Osteocyte (in vitro differentiated cells): Measurements from ENCODE around the gene MT3. TPM values are rescaled to one million over a fixed set of nuclear protein-coding genes. Genes with fewer than 3 reads are reported as not detected.

Source experiments
- DNase-seq: peaks from one replicate; pipeline ENCODE4 v3.0.0; 2021; ENCODE audit warnings: mixed read lengths; ENCODE audit not compliant: unreplicated experiment; ENCODE audit errors: extremely low spot score
- H3K27ac Mint-ChIP-seq: one replicate; pipeline ENCODE4 v1.8.0; 2021; ENCODE audit warnings: mild to moderate bottlenecking, mixed read lengths; ENCODE audit not compliant: unreplicated experiment
- H3K27me3 Mint-ChIP-seq: one replicate; pipeline ENCODE4 v1.8.0; 2021; ENCODE audit warnings: mixed read lengths; ENCODE audit not compliant: unreplicated experiment
- H3K36me3 Mint-ChIP-seq: one replicate; pipeline ENCODE4 v1.8.0; 2021; ENCODE audit warnings: mixed read lengths; ENCODE audit not compliant: unreplicated experiment
- H3K4me1 Mint-ChIP-seq: one replicate; pipeline ENCODE4 v1.8.0; 2021; ENCODE audit warnings: mixed read lengths; ENCODE audit not compliant: unreplicated experiment
- H3K4me3 Mint-ChIP-seq: one replicate; pipeline ENCODE4 v1.8.0; 2021; ENCODE audit warnings: mild to moderate bottlenecking, moderate library complexity, mixed read lengths; ENCODE audit not compliant: unreplicated experiment
- H3K9me3 Mint-ChIP-seq: one replicate; pipeline ENCODE4 v1.8.0; 2021; ENCODE audit warnings: mixed read lengths; ENCODE audit not compliant: unreplicated experiment
- CTCF ChIP-seq: fragments of 200-600 bp; sonication (generic); IDR thresholded peaks from 2 replicates; pipeline ENCODE4 v1.5.0; 2021; ENCODE audit warnings: antibody characterized with exemption, mild to moderate bottlenecking, moderate library complexity
- total RNA-seq: library from RNA; stranded (reverse); gene quantifications from 2 replicates; pipeline ENCODE4 v1.2.1, GENCODE V29; 2021

Gene MT3
- total RNA-seq, 1 donor from 2014 or later, result not detected

GRCh38 chr16:56607109-56607618 is 17.8 kb downstream of the MT3 start:
- Mint-ChIP-seq H3K36me3 (no peaks in the 10 kb centered on the region), H3K27me3 (no peaks in the 10 kb centered on the region), H3K4me1 (peaks cover 47% of the 10 kb centered on the region), H3K4me3 (peak overlapping the region; percentile 55), H3K27ac (peak overlapping the region; percentile 99), H3K9me3 (no peaks in the 10 kb centered on the region)
- TF ChIP-seq CTCF, result no peak
- DNase-seq, result peak; percentile 88

- Mint-ChIP-seq H3K27me3 (no peaks in the 10 kb centered on the region), H3K4me3 (peak overlapping the region; percentile 55), H3K36me3 (no peaks in the 10 kb centered on the region)
Measured at GRCh38 chr16:56607675-56608042, 18.3 kb downstream of the MT3 start.

GRCh38 chr16:56608043-56608875 is 18.9 kb downstream of the MT3 start, which contains the start of gene MT2A:
MT2A (plus strand) TSS chr16:56608584; CDS start chr16:56608656, 72 bp downstream.
- DNase-seq, result peak; percentile 96
- Mint-ChIP-seq H3K36me3 (no peaks in the 10 kb centered on the region), H3K27me3 (no peaks in the 10 kb centered on the region), H3K27ac (peak within 1 kb of the TSS; percentile 99), H3K4me1 (peaks cover 51% of the 10 kb centered on the region), H3K4me3 (peak within 1 kb of the TSS; percentile 90), H3K9me3 (no peaks in the 10 kb centered on the region)
- no peak for TF ChIP-seq CTCF

More at GRCh38 chr16:56607675-56608042, 18.3 kb downstream of the MT3 start:
- no peaks in the 10 kb centered on the region for H3K9me3 Mint-ChIP-seq
- no peak for DNase-seq
- peak overlapping the region; percentile 99 for H3K27ac Mint-ChIP-seq
- peaks cover 51% of the 10 kb centered on the region for H3K4me1 Mint-ChIP-seq
- TF ChIP-seq CTCF, result no peak

GRCh38 chr16:56608876-56609462 is 19.6 kb downstream of the MT3 start:
- no peaks in the 10 kb centered on the region for H3K9me3 Mint-ChIP-seq
- peak overlapping the region; percentile 98 for H3K27ac Mint-ChIP-seq
- peaks cover 50% of the 10 kb centered on the region for H3K4me1 Mint-ChIP-seq
- no peak for DNase-seq
- H3K27me3 Mint-ChIP-seq, result no peaks in the 10 kb centered on the region
- H3K36me3 Mint-ChIP-seq, result no peaks in the 10 kb centered on the region
- H3K4me3 Mint-ChIP-seq, result peak overlapping the region; percentile 90
- no peak for TF ChIP-seq CTCF

- H3K4me1 Mint-ChIP-seq, result peaks cover 56% of the 10 kb centered on the region
- peak overlapping the region; percentile 90 for H3K4me3 Mint-ChIP-seq
- H3K9me3 Mint-ChIP-seq, result no peaks in the 10 kb centered on the region
- peak overlapping the region; percentile 98 for H3K27ac Mint-ChIP-seq
- TF ChIP-seq CTCF, result no peak
- no peaks in the 10 kb centered on the region for H3K36me3 Mint-ChIP-seq
- H3K27me3 Mint-ChIP-seq, result no peaks in the 10 kb centered on the region
- DNase-seq, result no peak
Measured at GRCh38 chr16:56609463-56609921, 20.2 kb downstream of the MT3 start.
